ENCODE measurements around the gene ADARB2.
"Not testable (repeated sequence)": the region's sequence is repeated elsewhere in the genome, so short reads cannot be mapped to it uniquely, and the experiment has no call there.

Gene ADARB2

GRCh38 chr10:1431229-1431628 lies 306.1 kb downstream of the ADARB2 start:
- no peak for DNase-seq (ENCODE audit: extremely low read depth, low read depth)
- no peak for TF ChIP-seq CTCF (IDR thresholded peaks at IDR 0.05; ENCODE audit: low read depth, low read length)

GRCh38 chr10:1427521-1428186 lies 309.7 kb downstream of the ADARB2 start:
- DNase-seq (ENCODE audit: extremely low read depth, low read depth): not testable (repeated sequence)

- no peak for DNase-seq (ENCODE audit: extremely low read depth, low read depth)
- no peak for TF ChIP-seq CTCF (IDR thresholded peaks at IDR 0.05; ENCODE audit: low read depth, low read length)
These were observed 310.5 kb downstream of the ADARB2 start for GRCh38 chr10:1426786-1427185.

- TF ChIP-seq CTCF (IDR thresholded peaks at IDR 0.05; ENCODE audit: low read depth, low read length): no peak
- DNase-seq (ENCODE audit: extremely low read depth, low read depth): no peak
These were observed 311.4 kb downstream of the ADARB2 start for GRCh38 chr10:1425879-1426278.

GRCh38 chr10:1424648-1425047 lies 312.7 kb downstream of the ADARB2 start:
- DNase-seq (ENCODE audit: extremely low read depth, low read depth): no peak
- TF ChIP-seq CTCF (IDR thresholded peaks at IDR 0.05; ENCODE audit: low read depth, low read length): no peak

GRCh38 chr10:1423676-1424253 lies 313.6 kb downstream of the ADARB2 start:
- DNase-seq (ENCODE audit: extremely low read depth, low read depth): no peak
- no peak for TF ChIP-seq CTCF (IDR thresholded peaks at IDR 0.05; ENCODE audit: low read depth, low read length)

GRCh38 chr10:1422275-1422674 lies 315.1 kb downstream of the ADARB2 start:
- TF ChIP-seq CTCF (IDR thresholded peaks at IDR 0.05; ENCODE audit: low read depth, low read length): no peak
- DNase-seq (ENCODE audit: extremely low read depth, low read depth): no peak
